PC-9 (cell line): ENCODE results near the gene CUX1. TPM values are rescaled to one million over a fixed set of nuclear protein-coding genes. Genes with fewer than 3 reads are reported as not detected.

Experiments
- BruUV-seq: library from RNA; stranded (reverse); fragments of 400-500 nt; replicated peaks from 2 replicates; lab custom pipeline; 2021; lab: Mats Ljungman, UMichigan
- CTCF ChIA-PET: fragments of 300-600 bp; sonication (Branson Sonifier 250); formaldehyde crosslinking; loops from one replicate; lab custom pipeline; 2022; ENCODE audit warnings: antibody characterized with exemption; lab: Charles Lee
- POLR2A ChIA-PET: fragments of 300-600 bp; sonication (Branson Sonifier 250); formaldehyde crosslinking; loops from one replicate; lab custom pipeline; 2022; ENCODE audit warnings: antibody characterized with exemption; ENCODE audit not compliant: unreplicated experiment; lab: Charles Lee
- DNase-seq, 2 experiments: peaks; one replicate each; pipeline versions ENCODE4 v3.0.0 to v3.0.0-alpha.2; 2015 to 2022; ENCODE audit warnings: mixed read lengths in 1 of 2
- H2AFZ ChIP-seq: fragments of 200-600 bp; sonication (generic); 2 replicates; pipeline ENCODE4 v1.8.1; 2017; ENCODE audit warnings: antibody characterized with exemption
- H3F3A ChIP-seq: fragments of 200-600 bp; sonication (generic); 2 replicates; pipeline ENCODE4 v1.8.1; 2017; ENCODE audit warnings: antibody characterized with exemption, mild to moderate bottlenecking, low read depth; ENCODE audit not compliant: insufficient read depth
- H3K27ac ChIP-seq: fragments of 200-600 bp; sonication (generic); 2 replicates; pipeline ENCODE4 v1.6.1; 2016; ENCODE audit warnings: mixed run types
- H3K27me3 ChIP-seq: fragments of 200-600 bp; sonication (generic); 2 replicates; pipeline ENCODE4 v1.6.1; 2016; ENCODE audit warnings: low read depth, mixed run types; ENCODE audit not compliant: insufficient read depth
- H3K36me3 ChIP-seq: fragments of 200-600 bp; sonication (generic); 2 replicates; pipeline ENCODE4 v1.6.1; 2016; ENCODE audit warnings: low read depth, mixed run types
- H3K4me1 ChIP-seq: fragments of 200-600 bp; sonication (generic); replicated peaks from 2 replicates; pipeline ENCODE4 v1.6.1; 2016; ENCODE audit warnings: mixed run types; ENCODE audit not compliant: insufficient read depth
- H3K4me2 ChIP-seq: fragments of 200-600 bp; sonication (generic); 2 replicates; pipeline ENCODE4 v1.6.1; 2017; ENCODE audit warnings: mixed run types
- H3K4me3 ChIP-seq: fragments of 200-600 bp; sonication (generic); 2 replicates; pipeline ENCODE4 v1.6.1; 2016; ENCODE audit warnings: mixed run types
- H3K79me2 ChIP-seq: fragments of 200-600 bp; sonication (generic); 2 replicates; pipeline ENCODE4 v1.6.1; 2017; ENCODE audit warnings: low read depth, mixed run types
- H3K9me2 ChIP-seq: fragments of 200-600 bp; sonication (generic); 2 replicates; pipeline ENCODE4 v1.8.1; 2017; ENCODE audit warnings: mild to moderate bottlenecking; ENCODE audit not compliant: insufficient read depth
- H3K9me3 ChIP-seq: fragments of 200-600 bp; sonication (generic); 2 replicates; pipeline ENCODE4 v1.8.1; 2016; ENCODE audit warnings: low read depth; ENCODE audit not compliant: insufficient read depth
- H4K20me1 ChIP-seq: fragments of 200-600 bp; sonication (generic); 2 replicates; pipeline ENCODE4 v1.8.1; 2017; ENCODE audit not compliant: insufficient read depth
- CTCF ChIP-seq: fragments of 200-600 bp; sonication (generic); conservative IDR thresholded peaks from 2 replicates; pipeline ENCODE4 v1.6.1; 2017; ENCODE audit warnings: mixed run types, antibody characterized with exemption, mild to moderate bottlenecking, moderate library complexity
- EZH2 ChIP-seq: fragments of 200-600 bp; sonication (generic); IDR thresholded peaks from 2 replicates; pipeline ENCODE4 v1.8.0; 2017; ENCODE audit warnings: antibody characterized with exemption, low read depth
- intact Hi-C: fragments of 100-400 bp; cut with micrococcal nuclease; formaldehyde crosslinking; loops from one replicate; pipeline ENCODE4 v1.10.0; 2022; ENCODE audit not compliant: unreplicated experiment
- total RNA-seq: library from RNA; stranded (reverse); gene quantifications from 2 replicates; pipeline ENCODE4 v1.2.3, GENCODE V29; 2021

Gene CUX1
- total RNA-seq, 1 experiment from 2014 or later = 83.3 TPM

- Histone ChIP-seq H3K27me3 (no peaks in the 10 kb centered on the region), H4K20me1 (no peaks in the 10 kb centered on the region; the same call in 1 of the 2 replicates), H3K36me3 (no peaks in the 10 kb centered on the region), H3K79me2 (no peaks in the 10 kb centered on the region), H3K4me1 (no peaks in the 10 kb centered on the region), H3F3A (no peaks in the 10 kb centered on the region), H3K9me3 (no peaks in the 10 kb centered on the region), H3K9me2 (no peaks in the 10 kb centered on the region), H3K4me3 (no peak overlapping the region), H2AFZ (no peak overlapping the region), H3K4me2 (no peak overlapping the region), H3K27ac (no peak overlapping the region)
- CTCF ChIA-PET = no interaction called here
- no TSS peak for BruUV-seq
- DNase-seq = no peak
- TF ChIP-seq CTCF (no peak), EZH2 (no peak)
- intact Hi-C loops = no loop called here
- POLR2A ChIA-PET = no interaction called here
Observed at GRCh38 chr7:101973130-101973529, 155.7 kb downstream of the CUX1 start.

- no peak overlapping the region for H2AFZ ChIP-seq
- H4K20me1 ChIP-seq = no peaks in the 10 kb centered on the region; the same call in 1 of the 2 replicates
- BruUV-seq = no TSS peak
- H3K9me2 ChIP-seq = no peaks in the 10 kb centered on the region
- CTCF ChIA-PET = interaction anchor here (0.6 kb wide), 1 partner anchor 257 kb away, joined by 6 read pairs; no protein-coding TSS in a partner anchor
- no peaks in the 10 kb centered on the region for H3K27me3 ChIP-seq
- intact Hi-C loops = no loop called here
- TF ChIP-seq CTCF = no peak
- no peak for TF ChIP-seq EZH2
- no peaks in the 10 kb centered on the region for H3F3A ChIP-seq
- no peaks in the 10 kb centered on the region for H3K9me3 ChIP-seq
- no peaks in the 10 kb centered on the region for H3K36me3 ChIP-seq
- H3K4me3 ChIP-seq = no peak overlapping the region
- POLR2A ChIA-PET = interaction anchor here (0.6 kb wide), 1 partner anchor 194 kb away, joined by 3 read pairs; no protein-coding TSS in a partner anchor
- no peaks in the 10 kb centered on the region for H3K79me2 ChIP-seq
- DNase-seq = no peak
- H3K27ac ChIP-seq = no peak overlapping the region
- no peaks in the 10 kb centered on the region for H3K4me1 ChIP-seq
- H3K4me2 ChIP-seq = no peak overlapping the region
Observed at GRCh38 chr7:101974393-101974792, 157.0 kb downstream of the CUX1 start.

- DNase-seq = no peak
- Histone ChIP-seq H3K4me1 (no peaks in the 10 kb centered on the region), H3K79me2 (no peaks in the 10 kb centered on the region), H3K4me3 (no peak overlapping the region), H3K4me2 (no peak overlapping the region), H3K27me3 (no peaks in the 10 kb centered on the region), H3K36me3 (no peaks in the 10 kb centered on the region), H3K27ac (no peak overlapping the region), H3K9me2 (no peaks in the 10 kb centered on the region), H2AFZ (no peak overlapping the region), H4K20me1 (no peaks in the 10 kb centered on the region; the same call in 1 of the 2 replicates), H3K9me3 (no peaks in the 10 kb centered on the region), H3F3A (no peaks in the 10 kb centered on the region)
- CTCF ChIA-PET = no interaction called here
- TF ChIP-seq CTCF = no peak
- no peak for TF ChIP-seq EZH2
- BruUV-seq = no TSS peak
- POLR2A ChIA-PET = no interaction called here
- intact Hi-C loops = no loop called here
Observed at GRCh38 chr7:101975046-101975445, 157.6 kb downstream of the CUX1 start.
